ENCODE data around the gene GRAP2. TPM values are rescaled to one million over a fixed set of nuclear protein-coding genes. Genes with fewer than 3 reads are reported as not detected.

Gene GRAP2
- total RNA-seq, 4 donors from 2014 or later = 0.27 to 7.2 (median 0.96) TPM

- Histone ChIP-seq H3K4me3 (replicated peaks in 1 of 3) (no peak overlapping the region), H3K36me3 (no peaks in the 10 kb centered on the region), H3K4me1 (peaks cover 6 to 14% of the 10 kb centered on the region in 2 donors), H3K27me3 (no peaks in the 10 kb centered on the region), H3K9me3 (no peaks in the 10 kb centered on the region), H3K27ac (no peak overlapping the region)
- WGBS, 2 donors = 87 to 93% methylated on average over 6 of the region's 6 CpGs
- DNase-seq = no peak
- intact Hi-C loops (cut with DNase I) = no loop called here
- no peak for TF ChIP-seq CTCF (IDR thresholded peaks at IDR 0.05)
- TF ChIP-seq POLR2A (IDR thresholded peaks at IDR 0.05) = no peak
Observed at GRCh38 chr22:39907047-39907446, 6.2 kb downstream of the GRAP2 start.

- WGBS, 2 donors = 85 to 88% methylated on average over 9 of the region's 9 CpGs
- intact Hi-C loops (cut with DNase I) = no loop called here
- no peak overlapping the region for H3K4me3 ChIP-seq (replicated peaks in 1 of 3)
- H3K9me3 ChIP-seq = no peaks in the 10 kb centered on the region
- no peak for DNase-seq
- H3K36me3 ChIP-seq = no peaks in the 10 kb centered on the region
- TF ChIP-seq POLR2A (IDR thresholded peaks at IDR 0.05) = no peak
- TF ChIP-seq CTCF (IDR thresholded peaks at IDR 0.05) = no peak
- no peaks in the 10 kb centered on the region for H3K27me3 ChIP-seq
- H3K27ac ChIP-seq = no peak overlapping the region
- peaks cover 6 to 14% of the 10 kb centered on the region in 2 donors for H3K4me1 ChIP-seq
Observed at GRCh38 chr22:39907605-39908097, 6.8 kb downstream of the GRAP2 start.

GRCh38 chr22:39908136-39908535 is 7.3 kb downstream of the GRAP2 start:
- no peak for TF ChIP-seq CTCF (IDR thresholded peaks at IDR 0.05)
- no peak for TF ChIP-seq POLR2A (IDR thresholded peaks at IDR 0.05)
- Histone ChIP-seq H3K36me3 (no peaks in the 10 kb centered on the region), H3K4me3 (replicated peaks in 1 of 3) (no peak overlapping the region), H3K27ac (no peak overlapping the region), H3K4me1 (peaks cover 7 to 14% of the 10 kb centered on the region in 2 donors), H3K9me3 (no peaks in the 10 kb centered on the region), H3K27me3 (no peaks in the 10 kb centered on the region)
- no peak for DNase-seq
- intact Hi-C loops (cut with DNase I) = no loop called here
- 78 to 86% methylated on average over 2 of the region's 2 CpGs for WGBS, 2 donors

- WGBS, 2 donors = 26 to 43% methylated on average over 5 of the region's 5 CpGs
- Histone ChIP-seq H3K27ac (no peak overlapping the region), H3K27me3 (no peaks in the 10 kb centered on the region), H3K4me1 (peaks cover 13 to 18% of the 10 kb centered on the region in 2 donors), H3K4me3 (replicated peaks in 1 of 3) (no peak overlapping the region), H3K36me3 (no peaks in the 10 kb centered on the region), H3K9me3 (no peaks in the 10 kb centered on the region)
- intact Hi-C loops (cut with DNase I) = no loop called here
- TF ChIP-seq POLR2A (IDR thresholded peaks at IDR 0.05) = no peak
- no peak for TF ChIP-seq CTCF (IDR thresholded peaks at IDR 0.05)
- DNase-seq = peak; percentile 28 to 42
Observed at GRCh38 chr22:39908737-39909136, 7.9 kb downstream of the GRAP2 start.

- peaks cover 33 to 38% of the 10 kb centered on the region in 2 donors for H3K4me1 ChIP-seq
- H3K36me3 ChIP-seq = no peaks in the 10 kb centered on the region
- no peaks in the 10 kb centered on the region for H3K27me3 ChIP-seq
- no peak for DNase-seq
- no peak overlapping the region for H3K27ac ChIP-seq
- TF ChIP-seq POLR2A (IDR thresholded peaks at IDR 0.05) (no peak), CTCF (IDR thresholded peaks at IDR 0.05) (no peak)
- no peak overlapping the region for H3K4me3 ChIP-seq (replicated peaks in 1 of 3)
- WGBS, 2 donors = 75 to 84% methylated on average over 9 of the region's 9 CpGs
- no peaks in the 10 kb centered on the region for H3K9me3 ChIP-seq
- intact Hi-C loops (cut with DNase I) = no loop called here
Observed at GRCh38 chr22:39910876-39911613, 10.2 kb downstream of the GRAP2 start.
